IMR-90 (cell line): ENCODE results near the gene OR10G6. TPM values are rescaled to one million over a fixed set of nuclear protein-coding genes. Genes with fewer than 3 reads are reported as not detected.

ENCODE experiments used
- polyA plus RNA-seq, 3 experiments: library from polyadenylated mRNA; depleted of rRNA; stranded (reverse); fragments of >200 nt; gene quantifications; 2 replicates each; pipeline ENCODE4 v1.2.3, GENCODE V29; 2012; ENCODE audit warnings: low replicate concordance in 1 of 3
- total RNA-seq: library from RNA; depleted of rRNA; stranded (reverse); fragments of >200 nt; gene quantifications from 2 replicates; pipeline ENCODE4 v1.2.3, GENCODE V29; 2012; rRNA removed

Gene OR10G6
- total and polyA plus RNA-seq, 2 of the 4 experiments (the other 2 are of a cell fraction): not detected

Other genes with a start within 250 kb of the OR10G6 start
- not detected in 2 replicates for gene OR6X1, start 240.6 kb downstream of the OR10G6 start, total RNA-seq
- gene OR6X1, start 240.6 kb downstream of the OR10G6 start, polyA plus RNA-seq (2012; rRNA removed): not detected in 2 replicates
- gene OR6M1, start 188.8 kb downstream of the OR10G6 start, total RNA-seq: not detected in 2 replicates
- not detected in 2 replicates for gene OR6M1, start 188.8 kb downstream of the OR10G6 start, polyA plus RNA-seq (2012; rRNA removed)
- not detected in 2 replicates for gene TMEM225, start 109.5 kb downstream of the OR10G6 start, total RNA-seq
- gene TMEM225, start 109.5 kb downstream of the OR10G6 start, polyA plus RNA-seq (2012; rRNA removed): not detected in 2 replicates
- gene OR8D4, start 93.0 kb downstream of the OR10G6 start, total RNA-seq: not detected in 2 replicates
- gene OR8D4, start 93.0 kb downstream of the OR10G6 start, polyA plus RNA-seq (2012; rRNA removed): not detected in 2 replicates
- gene OR4D5, start 55.5 kb downstream of the OR10G6 start, total RNA-seq: not detected in 2 replicates
- not detected in 2 replicates for gene OR4D5, start 55.5 kb downstream of the OR10G6 start, polyA plus RNA-seq (2012; rRNA removed)
- gene OR6T1, start 51.3 kb downstream of the OR10G6 start, total RNA-seq: not detected in 2 replicates
- not detected in 2 replicates for gene OR6T1, start 51.3 kb downstream of the OR10G6 start, polyA plus RNA-seq (2012; rRNA removed)
- gene OR10S1, start 17.4 kb downstream of the OR10G6 start, total RNA-seq: not detected in 2 replicates
- gene OR10S1, start 17.4 kb downstream of the OR10G6 start, polyA plus RNA-seq (2012; rRNA removed): not detected in 2 replicates
- gene OR10G4, start 17.8 kb upstream of the OR10G6 start, total RNA-seq: not detected in 2 replicates
- not detected in 2 replicates for gene OR10G4, start 17.8 kb upstream of the OR10G6 start, polyA plus RNA-seq (2012; rRNA removed)
- gene OR10G9, start 27.9 kb upstream of the OR10G6 start, total RNA-seq: not detected in 2 replicates
- gene OR10G9, start 27.9 kb upstream of the OR10G6 start, polyA plus RNA-seq (2012; rRNA removed): not detected in 2 replicates
- gene OR10G8, start 31.6 kb upstream of the OR10G6 start, total RNA-seq: not detected in 2 replicates
- gene OR10G8, start 31.6 kb upstream of the OR10G6 start, polyA plus RNA-seq (2012; rRNA removed): not detected in 2 replicates
- not detected in 2 replicates for gene OR10G7, start 46.2 kb upstream of the OR10G6 start, total RNA-seq
- not detected in 2 replicates for gene OR10G7, start 46.2 kb upstream of the OR10G6 start, polyA plus RNA-seq (2012; rRNA removed)
- 4.7 and 5.6 TPM in 2 replicates for gene VWA5A, start 120.3 kb upstream of the OR10G6 start, total RNA-seq
- gene VWA5A, start 120.3 kb upstream of the OR10G6 start, polyA plus RNA-seq (2012; rRNA removed): 4.7 and 6.8 TPM in 2 replicates
- gene OR10D3, start 188.2 kb upstream of the OR10G6 start, total RNA-seq: not detected in 2 replicates
- gene OR10D3, start 188.2 kb upstream of the OR10G6 start, polyA plus RNA-seq (2012; rRNA removed): not detected in 2 replicates
- not detected in 2 replicates for gene OR8G1, start 245.9 kb upstream of the OR10G6 start, total RNA-seq
- gene OR8G1, start 245.9 kb upstream of the OR10G6 start, polyA plus RNA-seq (2012; rRNA removed): not detected in 2 replicates